ENCODE measurements around the gene HECW1. TPM values are rescaled to one million over a fixed set of nuclear protein-coding genes. Genes with fewer than 3 reads are reported as not detected.

HECW1 gene
- total RNA-seq, 1 donor from 2014 or later, result 68.7 TPM

DNA sequence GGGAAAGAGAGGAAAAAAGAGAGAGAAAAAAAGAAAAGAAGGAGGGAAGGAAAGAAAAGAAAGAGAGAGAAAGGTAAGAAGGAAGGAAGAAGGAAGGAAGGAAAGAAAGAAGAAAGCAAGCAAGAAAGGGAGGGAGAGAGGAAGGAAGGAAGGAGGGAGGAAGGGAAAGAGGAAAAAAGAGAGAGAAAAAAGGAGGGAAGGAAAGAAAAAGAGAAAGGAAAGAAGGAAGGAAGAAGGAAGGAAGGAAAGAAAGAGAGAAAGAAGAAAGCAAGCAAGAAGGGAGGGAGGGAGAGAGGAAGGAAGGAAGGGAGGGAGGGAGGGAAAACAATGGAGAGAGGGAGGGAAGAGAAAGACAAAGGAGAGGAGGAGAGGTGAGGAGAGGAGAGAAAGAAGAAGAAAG, 135.3 kb downstream of the HECW1 start:
- H3K36me3 Mint-ChIP-seq (ENCODE audit: unreplicated experiment), result no peaks in the 10 kb centered on the region
- no peak for DNase-seq
- no peak overlapping the region for H3K4me3 Mint-ChIP-seq (ENCODE audit: unreplicated experiment)
- TF ChIP-seq CTCF (IDR thresholded peaks at IDR 0.05; ENCODE audit: partially characterized antibody, unreplicated experiment), result no peak
- H3K27me3 Mint-ChIP-seq (ENCODE audit: unreplicated experiment), result peaks cover 6% of the 10 kb centered on the region
- H3K27ac Mint-ChIP-seq (ENCODE audit: unreplicated experiment), result no peak overlapping the region
- peaks cover 21% of the 10 kb centered on the region for H3K4me1 Mint-ChIP-seq (ENCODE audit: low read depth, unreplicated experiment)
- peaks cover 3% of the 10 kb centered on the region for H3K9me3 Mint-ChIP-seq (ENCODE audit: unreplicated experiment)

DNA sequence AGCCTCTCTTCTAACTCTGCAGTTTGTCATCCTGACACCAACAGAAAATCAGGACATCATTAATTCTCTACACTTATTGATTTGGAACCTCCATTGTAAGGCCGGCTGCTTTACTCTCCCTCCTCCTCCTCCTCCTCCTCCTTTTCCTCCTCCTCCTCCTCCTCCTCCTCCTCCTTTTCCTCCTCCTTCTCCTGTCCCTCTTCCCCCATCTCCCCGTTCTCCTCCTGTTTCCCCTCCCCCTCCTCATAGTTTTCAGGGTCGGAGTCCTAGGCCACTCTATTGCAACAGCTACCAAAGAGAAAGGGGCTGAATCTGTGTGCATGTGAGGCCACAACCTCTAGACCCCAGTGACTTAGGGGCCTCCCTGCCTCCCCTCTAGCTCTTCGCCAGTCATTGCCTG, 136.1 kb downstream of the HECW1 start:
- Mint-ChIP-seq H3K27me3 (ENCODE audit: unreplicated experiment) (peaks cover 6% of the 10 kb centered on the region), H3K4me1 (ENCODE audit: low read depth, unreplicated experiment) (peaks cover 18% of the 10 kb centered on the region), H3K4me3 (ENCODE audit: unreplicated experiment) (no peak overlapping the region), H3K27ac (ENCODE audit: unreplicated experiment) (no peak overlapping the region), H3K9me3 (ENCODE audit: unreplicated experiment) (peaks cover 3% of the 10 kb centered on the region), H3K36me3 (ENCODE audit: unreplicated experiment) (no peaks in the 10 kb centered on the region)
- TF ChIP-seq CTCF (IDR thresholded peaks at IDR 0.05; ENCODE audit: partially characterized antibody, unreplicated experiment), result no peak
- DNase-seq, result no peak

DNA sequence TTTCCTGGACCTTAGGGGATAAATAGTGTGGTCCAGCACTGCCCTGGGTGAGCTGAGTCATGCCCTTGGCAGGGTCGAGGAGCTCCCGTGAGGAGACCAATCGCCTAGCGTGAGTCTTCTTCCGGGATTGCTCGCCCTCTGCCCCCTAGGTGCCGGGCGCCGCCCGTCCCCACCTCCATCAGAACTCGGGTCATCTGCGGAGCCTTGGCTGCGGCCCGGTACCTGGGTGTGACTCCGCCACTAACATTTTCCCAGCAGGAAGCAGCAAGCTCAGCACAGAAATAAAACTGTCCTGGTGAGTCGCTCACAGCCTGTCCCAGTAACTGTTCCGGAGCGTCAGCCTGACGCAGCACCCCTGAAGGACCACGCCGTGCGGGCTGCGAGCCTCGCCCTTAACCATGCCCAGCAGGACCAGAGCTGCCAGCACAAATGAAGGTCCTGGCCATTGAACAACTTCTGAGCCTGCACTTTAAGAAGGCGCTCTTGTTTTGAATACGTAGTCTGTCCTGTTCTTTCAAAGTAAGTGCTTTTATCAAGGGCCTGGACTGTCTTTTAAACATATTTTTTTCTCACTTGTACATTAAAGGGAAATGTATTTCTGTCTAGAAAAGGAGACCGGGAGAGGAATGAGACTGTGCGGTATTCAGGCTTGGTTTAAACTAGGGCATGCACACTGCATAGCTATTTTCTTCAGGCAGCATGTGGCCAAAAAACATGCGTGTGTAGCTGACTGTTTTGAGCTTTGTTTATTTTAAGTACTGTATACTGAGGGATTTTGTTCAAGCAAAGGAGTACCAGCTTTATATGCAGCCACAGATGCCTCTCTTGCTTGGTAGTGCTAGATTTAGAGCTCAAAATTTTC, 136.7 kb downstream of the HECW1 start:
- peaks cover 3% of the 10 kb centered on the region for H3K9me3 Mint-ChIP-seq (ENCODE audit: unreplicated experiment)
- DNase-seq, result no peak
- H3K36me3 Mint-ChIP-seq (ENCODE audit: unreplicated experiment), result no peaks in the 10 kb centered on the region
- no peak for TF ChIP-seq CTCF (IDR thresholded peaks at IDR 0.05; ENCODE audit: partially characterized antibody, unreplicated experiment)
- H3K4me1 Mint-ChIP-seq (ENCODE audit: low read depth, unreplicated experiment), result peaks cover 21% of the 10 kb centered on the region
- H3K27ac Mint-ChIP-seq (ENCODE audit: unreplicated experiment), result no peak overlapping the region
- H3K27me3 Mint-ChIP-seq (ENCODE audit: unreplicated experiment), result peaks cover 6% of the 10 kb centered on the region
- no peak overlapping the region for H3K4me3 Mint-ChIP-seq (ENCODE audit: unreplicated experiment)

GRCh38 chr7:43249823-43250145, 137.3 kb downstream of the HECW1 start:
- Mint-ChIP-seq H3K27me3 (ENCODE audit: unreplicated experiment) (peaks cover 6% of the 10 kb centered on the region), H3K4me3 (ENCODE audit: unreplicated experiment) (no peak overlapping the region), H3K9me3 (ENCODE audit: unreplicated experiment) (peaks cover 3% of the 10 kb centered on the region), H3K36me3 (ENCODE audit: unreplicated experiment) (no peaks in the 10 kb centered on the region), H3K4me1 (ENCODE audit: low read depth, unreplicated experiment) (peaks cover 15% of the 10 kb centered on the region), H3K27ac (ENCODE audit: unreplicated experiment) (no peak overlapping the region)
- no peak for TF ChIP-seq CTCF (IDR thresholded peaks at IDR 0.05; ENCODE audit: partially characterized antibody, unreplicated experiment)
- no peak for DNase-seq

Data from glutamatergic neuron (in vitro differentiated cells).